HL-60 (cell line): ENCODE results near the gene SERPINB12.
A peak's percentile ranks its signal among the peaks of the same experiment; 100 is the strongest.

Source experiments
- DNase-seq, 2 experiments: peaks; one replicate each; pipeline ENCODE4 v3.0.0-alpha.2; 2010 to 2020; ENCODE audit warnings: low read depth in 1 of 2, low spot score in 1 of 2
- H3K27ac ChIP-seq: fragments of 250-450 bp; sonication (Bioruptor Pico); replicated peaks from 2 replicates; pipeline ENCODE4 v1.5.1; 2020; ENCODE audit warnings: mild to moderate bottlenecking, moderate library complexity
- H3K27me3 ChIP-seq: fragments of 250-450 bp; sonication (Bioruptor Pico); 2 replicates; pipeline ENCODE4 v1.5.1; 2021; ENCODE audit warnings: mild to moderate bottlenecking, moderate library complexity; ENCODE audit not compliant: insufficient read depth, poor library complexity, severe bottlenecking
- H3K4me3 ChIP-seq: replicated peaks from 2 replicates; pipeline ENCODE4 v1.5.1; 2011; ENCODE audit warnings: mild to moderate bottlenecking, control low read depth, low read length; ENCODE audit not compliant: insufficient read depth
- GABPA ChIP-seq: IDR thresholded peaks from 2 replicates; pipeline ENCODE4 v1.6.1; 2012; ENCODE audit warnings: low read depth
- POLR2AphosphoS5 ChIP-seq: IDR thresholded peaks from 2 replicates; pipeline ENCODE4 v1.6.1; 2012; ENCODE audit warnings: low read depth
- SPI1 ChIP-seq: IDR thresholded peaks from 2 replicates; pipeline ENCODE4 v1.6.1; 2012; ENCODE audit warnings: low read depth, mild to moderate bottlenecking, borderline replicate concordance
- long read RNA-seq: library from polyadenylated mRNA; unstranded; transcript quantifications from one replicate; pipeline ENCODE4 v2.0.0, GENCODE V29; 2020
- TF ChIP-seq, protein P1 (sequence below): IDR thresholded peaks from 2 replicates; pipeline ENCODE4 v1.6.1; 2012; ENCODE audit warnings: low read depth; ENCODE audit not compliant: insufficient replicate concordance
- TF ChIP-seq, protein P2 (sequence below): IDR thresholded peaks from one replicate; pipeline ENCODE4 v1.5.1; 2011; ENCODE audit warnings: low read length, control low read depth, inconsistent platforms; ENCODE audit not compliant: insufficient read depth

Gene SERPINB12, protein sequence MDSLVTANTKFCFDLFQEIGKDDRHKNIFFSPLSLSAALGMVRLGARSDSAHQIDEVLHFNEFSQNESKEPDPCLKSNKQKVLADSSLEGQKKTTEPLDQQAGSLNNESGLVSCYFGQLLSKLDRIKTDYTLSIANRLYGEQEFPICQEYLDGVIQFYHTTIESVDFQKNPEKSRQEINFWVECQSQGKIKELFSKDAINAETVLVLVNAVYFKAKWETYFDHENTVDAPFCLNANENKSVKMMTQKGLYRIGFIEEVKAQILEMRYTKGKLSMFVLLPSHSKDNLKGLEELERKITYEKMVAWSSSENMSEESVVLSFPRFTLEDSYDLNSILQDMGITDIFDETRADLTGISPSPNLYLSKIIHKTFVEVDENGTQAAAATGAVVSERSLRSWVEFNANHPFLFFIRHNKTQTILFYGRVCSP
- long read RNA-seq: 0 reads

DNA sequence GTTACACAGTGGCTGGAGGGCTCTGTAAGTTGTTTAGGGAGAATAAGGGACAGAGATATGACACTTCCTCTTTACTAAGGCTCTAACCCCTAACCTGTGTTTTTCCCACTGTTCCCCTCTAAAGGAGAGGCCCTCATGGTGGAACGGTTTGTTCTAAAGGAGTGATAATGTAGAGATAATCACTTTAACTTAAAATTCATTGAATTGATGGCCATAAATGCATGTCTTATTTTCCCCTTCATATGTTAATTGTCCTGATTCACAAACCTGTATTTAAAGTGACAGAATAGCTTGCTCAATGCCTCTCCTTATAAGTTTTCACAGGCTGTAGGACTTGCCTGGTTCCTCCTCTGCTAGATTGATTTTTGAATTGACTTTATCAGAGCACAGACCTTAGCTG is at the start of gene SERPINB12:
Gene SERPINB12 (plus strand): TSS at position 301 of the 400 bp plus-strand sequence. CDS start 13,791 bp downstream, outside the sequence.
- TF ChIP-seq, protein P1, sequence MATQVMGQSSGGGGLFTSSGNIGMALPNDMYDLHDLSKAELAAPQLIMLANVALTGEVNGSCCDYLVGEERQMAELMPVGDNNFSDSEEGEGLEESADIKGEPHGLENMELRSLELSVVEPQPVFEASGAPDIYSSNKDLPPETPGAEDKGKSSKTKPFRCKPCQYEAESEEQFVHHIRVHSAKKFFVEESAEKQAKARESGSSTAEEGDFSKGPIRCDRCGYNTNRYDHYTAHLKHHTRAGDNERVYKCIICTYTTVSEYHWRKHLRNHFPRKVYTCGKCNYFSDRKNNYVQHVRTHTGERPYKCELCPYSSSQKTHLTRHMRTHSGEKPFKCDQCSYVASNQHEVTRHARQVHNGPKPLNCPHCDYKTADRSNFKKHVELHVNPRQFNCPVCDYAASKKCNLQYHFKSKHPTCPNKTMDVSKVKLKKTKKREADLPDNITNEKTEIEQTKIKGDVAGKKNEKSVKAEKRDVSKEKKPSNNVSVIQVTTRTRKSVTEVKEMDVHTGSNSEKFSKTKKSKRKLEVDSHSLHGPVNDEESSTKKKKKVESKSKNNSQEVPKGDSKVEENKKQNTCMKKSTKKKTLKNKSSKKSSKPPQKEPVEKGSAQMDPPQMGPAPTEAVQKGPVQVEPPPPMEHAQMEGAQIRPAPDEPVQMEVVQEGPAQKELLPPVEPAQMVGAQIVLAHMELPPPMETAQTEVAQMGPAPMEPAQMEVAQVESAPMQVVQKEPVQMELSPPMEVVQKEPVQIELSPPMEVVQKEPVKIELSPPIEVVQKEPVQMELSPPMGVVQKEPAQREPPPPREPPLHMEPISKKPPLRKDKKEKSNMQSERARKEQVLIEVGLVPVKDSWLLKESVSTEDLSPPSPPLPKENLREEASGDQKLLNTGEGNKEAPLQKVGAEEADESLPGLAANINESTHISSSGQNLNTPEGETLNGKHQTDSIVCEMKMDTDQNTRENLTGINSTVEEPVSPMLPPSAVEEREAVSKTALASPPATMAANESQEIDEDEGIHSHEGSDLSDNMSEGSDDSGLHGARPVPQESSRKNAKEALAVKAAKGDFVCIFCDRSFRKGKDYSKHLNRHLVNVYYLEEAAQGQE: no peak
- TF ChIP-seq SPI1: peak; percentile 84
- H3K27me3 ChIP-seq: no peaks in the 10 kb centered on the region
- H3K4me3 ChIP-seq: no peak within 1 kb of the TSS
- H3K27ac ChIP-seq: no peak within 1 kb of the TSS
- DNase-seq: no peak

GRCh38 chr18:63492851-63493250 is 49.3 kb upstream of the SERPINB12 start:
- Histone ChIP-seq H3K4me3 (no peak overlapping the region), H3K27me3 (no peaks in the 10 kb centered on the region), H3K27ac (no peak overlapping the region)
- DNase-seq: no peak
- TF ChIP-seq GABPA (no peak), POLR2AphosphoS5 (no peak), SPI1 (no peak)
- TF ChIP-seq, protein P2, sequence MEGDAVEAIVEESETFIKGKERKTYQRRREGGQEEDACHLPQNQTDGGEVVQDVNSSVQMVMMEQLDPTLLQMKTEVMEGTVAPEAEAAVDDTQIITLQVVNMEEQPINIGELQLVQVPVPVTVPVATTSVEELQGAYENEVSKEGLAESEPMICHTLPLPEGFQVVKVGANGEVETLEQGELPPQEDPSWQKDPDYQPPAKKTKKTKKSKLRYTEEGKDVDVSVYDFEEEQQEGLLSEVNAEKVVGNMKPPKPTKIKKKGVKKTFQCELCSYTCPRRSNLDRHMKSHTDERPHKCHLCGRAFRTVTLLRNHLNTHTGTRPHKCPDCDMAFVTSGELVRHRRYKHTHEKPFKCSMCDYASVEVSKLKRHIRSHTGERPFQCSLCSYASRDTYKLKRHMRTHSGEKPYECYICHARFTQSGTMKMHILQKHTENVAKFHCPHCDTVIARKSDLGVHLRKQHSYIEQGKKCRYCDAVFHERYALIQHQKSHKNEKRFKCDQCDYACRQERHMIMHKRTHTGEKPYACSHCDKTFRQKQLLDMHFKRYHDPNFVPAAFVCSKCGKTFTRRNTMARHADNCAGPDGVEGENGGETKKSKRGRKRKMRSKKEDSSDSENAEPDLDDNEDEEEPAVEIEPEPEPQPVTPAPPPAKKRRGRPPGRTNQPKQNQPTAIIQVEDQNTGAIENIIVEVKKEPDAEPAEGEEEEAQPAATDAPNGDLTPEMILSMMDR: no peak
- TF ChIP-seq, protein P1: no peak

DNA sequence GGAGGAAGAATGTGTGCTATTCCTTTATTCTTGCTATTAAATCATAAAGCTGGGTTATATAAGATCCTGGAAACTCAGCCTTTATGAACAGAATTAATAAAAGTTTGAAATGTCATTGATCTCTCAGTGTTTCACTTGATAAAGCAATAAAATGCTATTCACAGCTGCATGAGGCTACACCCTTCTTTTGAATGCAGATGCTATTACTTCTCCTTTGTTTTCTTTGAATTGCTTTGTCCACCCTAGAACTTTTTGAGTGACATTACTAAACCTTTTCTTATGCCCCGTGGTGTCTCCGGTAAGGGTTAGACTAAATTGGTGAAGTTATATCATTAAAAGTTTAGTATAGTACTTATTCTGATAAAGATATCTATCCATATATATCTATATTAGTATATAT is 46.5 kb upstream of the SERPINB12 start:
- TF ChIP-seq SPI1 (no peak), POLR2AphosphoS5 (no peak), GABPA (no peak)
- TF ChIP-seq, protein P1: no peak
- TF ChIP-seq, protein P2: no peak
- Histone ChIP-seq H3K4me3 (no peak overlapping the region), H3K27me3 (no peaks in the 10 kb centered on the region), H3K27ac (no peak overlapping the region)
- DNase-seq: no peak
